Measurements from ENCODE around the gene FAM9A.
"Not testable (repeated sequence)": the region's sequence is repeated elsewhere in the genome, so short reads cannot be mapped to it uniquely, and the experiment has no call there.

Gene FAM9A

GRCh38 chrX:8805974-8806373, 4.8 kb upstream of the FAM9A start:
- Histone ChIP-seq H3K27me3 (replicated peaks in 2 of 5; ENCODE audit: control insufficient read depth in 4 of 5, insufficient read depth in 5 of 5, low read length in 4 of 5) (peaks cover 0 to 2% (median 0%) of the 10 kb centered on the region in 5 experiments), H3K9me3 (ENCODE audit: control extremely low read depth in 1 of 5, control insufficient read depth in 4 of 5, insufficient read depth in 2 of 5, low read depth in 1 of 5, low read length in 4 of 5) (no peaks in the 10 kb centered on the region), H3K4me1 (ENCODE audit: control extremely low read depth in 1 of 4, control insufficient read depth in 4 of 4, insufficient read depth in 4 of 4, low read length in 3 of 4) (no peaks in the 10 kb centered on the region), H3K4me3 (ENCODE audit: control insufficient read depth in 1 of 7, extremely low read depth in 1 of 7, insufficient read depth in 4 of 7, low read depth in 2 of 7, low read length in 6 of 7) (no peak overlapping the region), H3K36me3 (ENCODE audit: control insufficient read depth in 4 of 4, insufficient read depth in 4 of 4, low read length in 3 of 4) (no peaks in the 10 kb centered on the region), H3K27ac (ENCODE audit: insufficient read depth in 1 of 2, low read depth in 1 of 2, low read length in 2 of 2, poor library complexity in 1 of 2, severe bottlenecking in 2 of 2) (no peak overlapping the region)
- WGBS (ENCODE audit: insufficient coverage): 83% methylated on average over 1 of the region's 4 CpGs
- ChIA-PET CTCF (no interaction called here), POLR2A (no interaction called here)
- no peak for DNase-seq

- H3K27ac ChIP-seq (ENCODE audit: insufficient read depth in 1 of 2, low read depth in 1 of 2, low read length in 2 of 2, poor library complexity in 1 of 2, severe bottlenecking in 2 of 2): no peak overlapping the region
- WGBS (ENCODE audit: insufficient coverage): 100% methylated on average over 1 of the region's 2 CpGs
- CTCF ChIA-PET: no interaction called here
- no peak for DNase-seq
- no peaks in the 10 kb centered on the region for H3K36me3 ChIP-seq (ENCODE audit: control insufficient read depth in 4 of 4, insufficient read depth in 4 of 4, low read length in 3 of 4)
- POLR2A ChIA-PET: no interaction called here
- no peaks in the 10 kb centered on the region for H3K4me1 ChIP-seq (ENCODE audit: control extremely low read depth in 1 of 4, control insufficient read depth in 4 of 4, insufficient read depth in 4 of 4, low read length in 3 of 4)
- no peaks in the 10 kb centered on the region for H3K9me3 ChIP-seq (ENCODE audit: control extremely low read depth in 1 of 5, control insufficient read depth in 4 of 5, insufficient read depth in 2 of 5, low read depth in 1 of 5, low read length in 4 of 5)
- no peak overlapping the region for H3K4me3 ChIP-seq (ENCODE audit: control insufficient read depth in 1 of 7, extremely low read depth in 1 of 7, insufficient read depth in 4 of 7, low read depth in 2 of 7, low read length in 6 of 7)
- peaks cover 0 to 2% (median 0%) of the 10 kb centered on the region in 5 experiments for H3K27me3 ChIP-seq (replicated peaks in 2 of 5; ENCODE audit: control insufficient read depth in 4 of 5, insufficient read depth in 5 of 5, low read length in 4 of 5)
These were observed 3.9 kb upstream of the FAM9A start for GRCh38 chrX:8805046-8805445.

- POLR2A ChIA-PET: interaction anchor here (0.6 kb wide), 1 partner anchor 19 kb away, joined by 3 read pairs; no protein-coding TSS in a partner anchor
- Histone ChIP-seq H3K27me3 (replicated peaks in 2 of 5; ENCODE audit: control insufficient read depth in 4 of 5, insufficient read depth in 5 of 5, low read length in 4 of 5) (peaks cover 0 to 2% (median 0%) of the 10 kb centered on the region in 5 experiments), H3K9me3 (ENCODE audit: control extremely low read depth in 1 of 5, control insufficient read depth in 4 of 5, insufficient read depth in 2 of 5, low read depth in 1 of 5, low read length in 4 of 5) (no peaks in the 10 kb centered on the region), H3K4me3 (ENCODE audit: control insufficient read depth in 1 of 7, extremely low read depth in 1 of 7, insufficient read depth in 4 of 7, low read depth in 2 of 7, low read length in 6 of 7) (no peak overlapping the region), H3K4me1 (ENCODE audit: control extremely low read depth in 1 of 4, control insufficient read depth in 4 of 4, insufficient read depth in 4 of 4, low read length in 3 of 4) (no peaks in the 10 kb centered on the region), H3K36me3 (ENCODE audit: control insufficient read depth in 4 of 4, insufficient read depth in 4 of 4, low read length in 3 of 4) (no peaks in the 10 kb centered on the region), H3K27ac (ENCODE audit: insufficient read depth in 1 of 2, low read depth in 1 of 2, low read length in 2 of 2, poor library complexity in 1 of 2, severe bottlenecking in 2 of 2) (no peak overlapping the region)
- 80% methylated on average over 1 of the region's 3 CpGs for whole genome bisulfite sequencing (ENCODE audit: insufficient coverage)
- CTCF ChIA-PET: no interaction called here
- DNase-seq: no peak
These were observed 2.1 kb upstream of the FAM9A start for GRCh38 chrX:8803326-8803725.

DNA sequence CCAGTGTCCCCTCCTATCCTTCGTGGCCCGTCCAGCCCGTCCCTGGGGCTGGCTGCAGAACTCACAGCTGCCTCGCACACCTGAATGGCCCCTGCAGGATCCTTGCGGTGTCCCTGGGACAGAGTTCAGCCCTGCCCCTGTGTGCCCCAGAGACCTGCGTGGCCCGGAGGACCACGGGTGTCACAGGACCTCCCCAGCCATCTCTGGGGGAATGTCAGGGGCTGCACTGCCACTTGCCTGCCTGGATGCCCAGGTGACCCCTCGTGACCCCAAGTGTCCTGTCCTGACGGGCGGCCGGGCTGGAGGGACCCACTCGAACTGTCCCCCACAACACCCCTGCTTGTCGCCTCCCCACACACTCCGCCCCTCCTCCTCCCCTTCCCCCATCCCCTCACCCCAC, 832 bp downstream of the FAM9A start:
- POLR2A ChIA-PET; DNase-seq; H3K4me1 ChIP-seq (ENCODE audit: control extremely low read depth in 1 of 4, control insufficient read depth in 4 of 4, insufficient read depth in 4 of 4, low read length in 3 of 4); H3K27ac ChIP-seq (ENCODE audit: insufficient read depth in 1 of 2, low read depth in 1 of 2, low read length in 2 of 2, poor library complexity in 1 of 2, severe bottlenecking in 2 of 2); H3K36me3 ChIP-seq (ENCODE audit: control insufficient read depth in 4 of 4, insufficient read depth in 4 of 4, low read length in 3 of 4); H3K9me3 ChIP-seq (ENCODE audit: control extremely low read depth in 1 of 5, control insufficient read depth in 4 of 5, insufficient read depth in 2 of 5, low read depth in 1 of 5, low read length in 4 of 5); H3K27me3 ChIP-seq (replicated peaks in 2 of 5; ENCODE audit: control insufficient read depth in 4 of 5, insufficient read depth in 5 of 5, low read length in 4 of 5); H3K4me3 ChIP-seq (ENCODE audit: control insufficient read depth in 1 of 7, extremely low read depth in 1 of 7, insufficient read depth in 4 of 7, low read depth in 2 of 7, low read length in 6 of 7); CTCF ChIA-PET: not testable (repeated sequence)
- 93% methylated on average over 8 of the region's 15 CpGs for WGBS (ENCODE audit: insufficient coverage)

GRCh38 chrX:8799281-8799680, 1.9 kb downstream of the FAM9A start:
- H3K27me3 ChIP-seq (replicated peaks in 2 of 5; ENCODE audit: control insufficient read depth in 4 of 5, insufficient read depth in 5 of 5, low read length in 4 of 5); H3K36me3 ChIP-seq (ENCODE audit: control insufficient read depth in 4 of 4, insufficient read depth in 4 of 4, low read length in 3 of 4); H3K27ac ChIP-seq (ENCODE audit: insufficient read depth in 1 of 2, low read depth in 1 of 2, low read length in 2 of 2, poor library complexity in 1 of 2, severe bottlenecking in 2 of 2); H3K9me3 ChIP-seq (ENCODE audit: control extremely low read depth in 1 of 5, control insufficient read depth in 4 of 5, insufficient read depth in 2 of 5, low read depth in 1 of 5, low read length in 4 of 5); CTCF ChIA-PET; H3K4me1 ChIP-seq (ENCODE audit: control extremely low read depth in 1 of 4, control insufficient read depth in 4 of 4, insufficient read depth in 4 of 4, low read length in 3 of 4); DNase-seq; H3K4me3 ChIP-seq (ENCODE audit: control insufficient read depth in 1 of 7, extremely low read depth in 1 of 7, insufficient read depth in 4 of 7, low read depth in 2 of 7, low read length in 6 of 7); POLR2A ChIA-PET: not testable (repeated sequence)
- 100% methylated on average over 3 of the region's 13 CpGs for WGBS (ENCODE audit: insufficient coverage)

- H3K36me3 ChIP-seq (ENCODE audit: control insufficient read depth in 4 of 4, insufficient read depth in 4 of 4, low read length in 3 of 4); CTCF ChIA-PET; H3K27me3 ChIP-seq (replicated peaks in 2 of 5; ENCODE audit: control insufficient read depth in 4 of 5, insufficient read depth in 5 of 5, low read length in 4 of 5); H3K9me3 ChIP-seq (ENCODE audit: control extremely low read depth in 1 of 5, control insufficient read depth in 4 of 5, insufficient read depth in 2 of 5, low read depth in 1 of 5, low read length in 4 of 5); H3K27ac ChIP-seq (ENCODE audit: insufficient read depth in 1 of 2, low read depth in 1 of 2, low read length in 2 of 2, poor library complexity in 1 of 2, severe bottlenecking in 2 of 2); DNase-seq; H3K4me3 ChIP-seq (ENCODE audit: control insufficient read depth in 1 of 7, extremely low read depth in 1 of 7, insufficient read depth in 4 of 7, low read depth in 2 of 7, low read length in 6 of 7); POLR2A ChIA-PET; H3K4me1 ChIP-seq (ENCODE audit: control extremely low read depth in 1 of 4, control insufficient read depth in 4 of 4, insufficient read depth in 4 of 4, low read length in 3 of 4): not testable (repeated sequence)
- WGBS (ENCODE audit: insufficient coverage): 95% methylated on average over 6 of the region's 16 CpGs
These were observed 2.5 kb downstream of the FAM9A start for GRCh38 chrX:8798702-8799101.

- WGBS (ENCODE audit: insufficient coverage): no CpG with 5 or more reads among the region's 1 CpG
- DNase-seq; CTCF ChIA-PET; H3K27ac ChIP-seq (ENCODE audit: insufficient read depth in 1 of 2, low read depth in 1 of 2, low read length in 2 of 2, poor library complexity in 1 of 2, severe bottlenecking in 2 of 2); H3K4me1 ChIP-seq (ENCODE audit: control extremely low read depth in 1 of 4, control insufficient read depth in 4 of 4, insufficient read depth in 4 of 4, low read length in 3 of 4); H3K36me3 ChIP-seq (ENCODE audit: control insufficient read depth in 4 of 4, insufficient read depth in 4 of 4, low read length in 3 of 4); H3K4me3 ChIP-seq (ENCODE audit: control insufficient read depth in 1 of 7, extremely low read depth in 1 of 7, insufficient read depth in 4 of 7, low read depth in 2 of 7, low read length in 6 of 7); POLR2A ChIA-PET; H3K9me3 ChIP-seq (ENCODE audit: control extremely low read depth in 1 of 5, control insufficient read depth in 4 of 5, insufficient read depth in 2 of 5, low read depth in 1 of 5, low read length in 4 of 5): not testable (repeated sequence)
- peaks cover 0 to 18% (median 0%) of the 10 kb centered on the region in 5 experiments for H3K27me3 ChIP-seq (replicated peaks in 2 of 5; ENCODE audit: control insufficient read depth in 4 of 5, insufficient read depth in 5 of 5, low read length in 4 of 5)
These were observed 14.1 kb downstream of the FAM9A start for GRCh38 chrX:8787119-8787518.

Measured in common myeloid progenitor, CD34-positive (primary cell).